CD4-positive, alpha-beta T cell treated with Interleukin-15 for 4 hours (primary cell): Measurements from ENCODE around the gene MROH7.
A peak's percentile ranks its signal among the peaks of the same experiment; 100 is the strongest.

Experiments
- DNase-seq: peaks from one replicate; pipeline ENCODE4 v3.0.0-alpha.2; 2020; ENCODE audit warnings: low spot score

MROH7 gene

DNA sequence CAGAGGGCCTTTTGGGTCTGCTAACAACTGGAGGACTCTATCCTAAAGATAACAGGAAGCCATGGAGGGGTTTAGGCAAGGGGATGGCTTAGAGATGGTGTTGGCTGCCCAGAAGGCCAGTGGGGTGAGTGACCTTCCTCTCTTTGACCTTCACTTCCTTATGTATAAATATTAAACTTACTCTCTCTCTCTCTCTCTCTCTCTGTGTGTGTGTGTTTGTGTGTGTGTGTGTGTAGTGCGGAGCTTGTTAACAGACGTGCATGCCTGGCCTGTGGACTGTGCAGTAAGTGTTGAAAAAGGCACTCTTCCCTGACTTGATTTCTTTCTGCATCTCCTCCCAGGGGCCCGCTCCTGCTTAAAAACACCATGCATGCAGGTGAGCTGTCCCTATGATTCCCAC, 10.0 kb downstream of the MROH7 start:
- DNase-seq, result no peak

DNA sequence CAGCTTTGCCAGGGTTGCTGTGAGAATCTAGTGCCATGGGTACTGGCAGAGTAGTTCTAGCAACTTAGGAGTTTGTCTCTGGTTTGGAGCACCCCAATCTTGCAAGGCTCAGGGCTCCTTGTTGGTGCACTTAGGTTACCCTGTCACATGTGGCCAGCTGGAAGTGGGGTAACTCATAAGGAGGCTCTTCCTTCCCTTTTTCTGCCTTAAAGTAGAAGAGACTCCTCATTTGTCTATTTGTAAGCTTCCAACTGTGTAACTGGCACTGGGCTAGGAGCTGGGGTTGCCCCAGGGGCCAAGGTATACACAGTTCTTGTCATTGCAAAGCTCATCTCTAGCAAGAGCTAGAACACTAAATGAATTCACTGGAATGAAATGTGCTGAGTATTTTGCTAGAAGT, 10.6 kb downstream of the MROH7 start:
- no peak for DNase-seq

DNA sequence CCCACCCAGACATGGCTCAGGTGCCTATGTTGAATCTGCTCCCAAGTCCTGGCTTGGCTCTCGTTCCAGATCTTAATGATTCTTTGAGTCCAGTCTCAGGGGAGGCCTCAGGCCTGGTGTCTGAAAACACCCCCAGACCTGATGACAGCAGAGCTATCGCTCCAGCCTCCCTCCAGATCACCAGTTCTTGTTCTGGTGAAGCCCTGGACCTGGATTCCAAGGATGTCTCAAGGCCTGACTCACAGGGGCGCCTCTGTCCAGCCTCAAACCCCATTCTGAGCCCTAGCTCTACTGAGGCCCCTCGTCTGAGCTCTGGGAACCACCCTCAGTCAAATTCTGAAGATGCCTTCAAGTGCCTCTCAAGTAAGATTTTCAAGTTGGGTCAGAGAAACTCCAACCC, 11.4 kb downstream of the MROH7 start:
- DNase-seq, result no peak

DNA sequence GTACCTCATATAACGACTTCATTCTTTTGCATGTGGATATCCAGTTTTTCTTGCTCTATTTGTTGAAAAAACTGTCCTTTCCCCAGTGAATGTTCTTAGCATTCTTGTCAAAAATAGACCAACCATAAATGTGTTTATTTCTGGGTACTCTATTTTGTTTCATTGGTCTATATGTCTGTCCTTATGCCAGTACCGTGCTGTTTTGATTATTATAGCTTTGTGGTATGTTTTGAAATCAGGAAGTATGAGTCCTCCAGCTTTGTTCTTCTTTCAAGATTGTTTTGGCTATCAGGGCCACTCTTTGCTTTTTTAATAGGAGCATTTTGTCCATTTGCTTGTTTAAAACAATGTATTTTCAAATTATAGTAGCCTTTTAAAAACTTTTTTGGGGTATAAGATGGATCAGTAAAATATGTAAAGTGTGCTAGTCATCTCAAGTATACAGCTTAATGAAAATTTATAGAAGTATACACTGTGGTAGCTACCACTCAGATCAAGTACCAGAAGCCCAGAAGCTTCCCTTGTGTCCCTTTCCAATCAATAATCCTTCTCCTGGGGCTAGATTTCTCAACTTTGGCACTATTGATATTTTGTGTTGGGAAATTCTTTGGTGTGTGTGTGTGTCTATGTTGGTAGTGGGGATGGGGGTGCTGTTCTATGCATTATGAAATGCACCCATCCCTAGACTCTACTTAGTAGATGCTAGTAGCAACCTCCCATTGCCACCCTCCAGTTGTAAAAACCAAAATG, 16.8 kb downstream of the MROH7 start:
- DNase-seq, result no peak

DNA sequence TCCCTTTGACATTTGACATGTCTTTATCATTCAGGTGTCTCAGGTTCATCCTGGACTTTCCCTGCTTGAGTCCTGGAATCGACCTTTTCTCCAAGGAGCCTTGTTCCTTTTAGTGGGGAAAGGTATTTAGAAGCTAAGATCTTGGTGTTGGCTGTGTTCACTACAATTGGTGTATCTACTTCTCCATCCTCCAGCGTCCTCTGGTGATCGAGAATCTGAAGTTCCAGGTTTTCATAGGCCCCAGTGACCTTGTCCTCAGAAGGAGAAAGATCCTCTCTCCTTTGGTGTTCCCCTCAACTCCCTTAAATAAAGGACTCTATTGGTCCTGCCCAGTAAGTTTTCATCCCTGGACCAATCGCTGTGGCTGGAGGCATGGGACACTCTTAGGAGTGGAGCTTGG, 22.1 kb downstream of the MROH7 start:
- DNase-seq, result no peak

DNA sequence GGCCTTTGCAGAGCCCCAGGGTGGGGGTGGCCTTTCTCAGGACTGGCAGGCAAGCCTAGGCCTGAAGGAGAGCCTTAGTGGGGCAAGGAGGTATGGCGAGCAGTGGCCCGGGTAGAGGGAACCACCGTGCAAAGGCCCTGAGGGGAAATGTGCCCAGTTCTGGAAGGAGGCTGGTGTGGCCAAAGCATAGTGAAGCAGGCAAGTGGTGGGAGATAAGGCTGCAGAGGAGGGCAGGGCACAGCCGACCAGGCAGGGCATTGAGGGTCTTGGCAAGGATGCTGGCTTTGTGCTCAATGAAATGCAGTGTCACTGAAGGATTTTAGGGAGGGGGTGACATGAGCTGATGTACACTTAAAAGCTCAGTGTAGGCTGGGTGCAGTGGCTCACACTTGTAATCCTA, 22.8 kb downstream of the MROH7 start:
- no peak for DNase-seq

DNA sequence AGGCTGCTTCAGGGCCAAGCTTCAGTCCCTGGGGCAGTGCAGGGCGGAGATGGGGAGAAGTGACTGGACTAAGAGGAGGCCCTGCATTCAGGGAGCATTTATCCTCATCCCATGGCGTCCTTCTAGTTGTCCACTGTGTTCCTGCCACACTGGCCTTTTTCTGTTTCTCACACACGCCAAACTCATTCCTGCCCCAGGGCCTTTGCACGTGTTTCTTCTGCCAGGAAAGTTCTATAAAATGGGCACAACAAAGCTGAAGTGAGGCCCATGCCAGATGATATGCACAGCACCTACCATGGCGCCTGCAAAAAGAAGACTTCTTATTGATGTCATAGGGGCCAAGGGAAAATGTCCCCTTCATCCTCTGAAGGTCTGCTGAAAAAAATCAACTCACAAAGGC, 24.3 kb downstream of the MROH7 start:
- no peak for DNase-seq

DNA sequence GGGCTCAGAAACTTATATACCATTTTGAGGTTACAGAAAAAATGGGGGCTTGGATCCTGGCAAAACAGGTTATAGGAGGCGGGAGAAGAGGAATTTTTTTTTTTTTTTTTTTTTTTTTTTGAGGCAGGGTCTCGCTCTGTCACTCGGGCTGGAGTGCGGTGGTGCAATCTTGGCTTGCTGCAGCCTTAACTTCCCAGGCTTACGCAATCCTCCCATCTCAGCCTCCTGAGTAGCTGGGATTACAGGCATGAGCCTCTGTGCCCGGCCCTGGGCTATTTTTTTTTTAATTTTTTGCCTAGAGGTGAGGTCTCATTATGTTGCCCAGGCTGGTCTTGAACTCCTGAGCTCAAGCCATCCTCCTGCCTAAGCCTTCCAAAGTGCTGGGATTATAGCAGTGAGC, 24.7 kb downstream of the MROH7 start:
- no peak for DNase-seq

DNA sequence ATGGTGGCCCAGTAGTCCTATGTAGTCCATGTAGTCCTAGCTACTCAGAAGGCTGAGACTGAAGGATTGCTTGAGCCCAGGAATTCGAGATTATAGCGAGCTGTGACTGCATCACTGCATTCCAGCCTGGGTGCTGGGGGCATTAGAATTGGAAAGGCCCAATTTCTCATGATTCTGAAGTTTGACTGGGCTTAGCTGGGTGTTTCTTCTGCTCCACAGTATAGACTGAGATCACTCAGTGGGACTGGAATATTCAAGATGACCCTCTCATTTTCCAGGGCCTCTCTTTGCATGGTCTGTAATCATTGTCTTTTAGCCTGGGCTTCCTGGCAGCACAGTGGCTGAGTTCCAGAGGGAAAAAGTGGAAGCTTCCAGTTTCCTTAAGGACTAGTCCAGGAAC, 26.2 kb downstream of the MROH7 start:
- DNase-seq, result no peak

DNA sequence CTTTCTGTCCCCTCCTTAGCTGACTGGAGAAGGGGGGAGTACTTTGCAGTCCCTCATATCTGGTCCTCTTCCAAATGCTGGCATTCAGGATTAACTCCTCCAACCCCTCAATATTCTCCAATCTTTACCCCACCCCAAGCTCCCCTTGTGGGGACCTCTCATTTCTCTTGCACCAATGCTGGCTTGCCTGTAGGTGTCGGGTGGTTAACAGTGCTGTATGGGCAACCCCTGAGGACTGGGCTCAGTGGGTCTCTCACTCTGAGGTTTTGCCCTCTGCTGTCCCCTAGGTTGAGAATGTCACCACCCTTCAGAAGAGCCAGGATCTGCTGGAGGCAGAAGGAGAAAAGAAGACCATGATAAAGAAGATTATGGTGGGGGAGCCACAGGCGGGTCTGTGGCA, 27.0 kb downstream of the MROH7 start:
- DNase-seq, result no peak

DNA sequence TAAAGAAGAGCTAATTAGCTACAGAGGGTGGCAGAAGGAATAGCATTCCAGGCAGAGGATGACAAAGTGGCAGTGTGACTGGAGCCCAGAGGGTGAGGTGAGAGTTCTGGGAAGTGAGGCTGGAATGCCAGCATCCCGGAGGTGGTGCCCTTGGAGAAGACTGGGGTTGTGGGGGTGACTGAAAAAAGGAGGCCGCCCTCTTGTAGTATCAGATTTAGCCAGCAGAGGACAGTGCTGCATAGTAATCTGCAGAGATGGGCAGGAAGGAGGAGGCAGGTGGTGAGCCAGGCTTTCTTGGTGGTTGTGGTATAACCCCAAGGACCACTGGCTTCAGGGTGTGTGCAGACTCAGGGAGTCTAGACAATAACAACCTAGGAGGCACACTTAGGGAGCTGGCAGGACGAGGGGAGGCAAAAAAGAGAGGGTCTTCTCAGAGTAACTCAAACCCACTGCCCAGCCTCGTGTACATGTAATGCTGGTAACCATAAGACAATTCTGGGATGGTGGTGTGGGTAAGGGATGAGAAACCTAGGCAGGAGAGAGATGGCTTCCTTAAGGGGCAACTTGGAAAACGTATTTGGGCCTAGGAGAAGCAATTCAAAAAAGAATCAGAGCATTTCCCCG, 30.5 kb downstream of the MROH7 start:
- peak; percentile 68 for DNase-seq

DNA sequence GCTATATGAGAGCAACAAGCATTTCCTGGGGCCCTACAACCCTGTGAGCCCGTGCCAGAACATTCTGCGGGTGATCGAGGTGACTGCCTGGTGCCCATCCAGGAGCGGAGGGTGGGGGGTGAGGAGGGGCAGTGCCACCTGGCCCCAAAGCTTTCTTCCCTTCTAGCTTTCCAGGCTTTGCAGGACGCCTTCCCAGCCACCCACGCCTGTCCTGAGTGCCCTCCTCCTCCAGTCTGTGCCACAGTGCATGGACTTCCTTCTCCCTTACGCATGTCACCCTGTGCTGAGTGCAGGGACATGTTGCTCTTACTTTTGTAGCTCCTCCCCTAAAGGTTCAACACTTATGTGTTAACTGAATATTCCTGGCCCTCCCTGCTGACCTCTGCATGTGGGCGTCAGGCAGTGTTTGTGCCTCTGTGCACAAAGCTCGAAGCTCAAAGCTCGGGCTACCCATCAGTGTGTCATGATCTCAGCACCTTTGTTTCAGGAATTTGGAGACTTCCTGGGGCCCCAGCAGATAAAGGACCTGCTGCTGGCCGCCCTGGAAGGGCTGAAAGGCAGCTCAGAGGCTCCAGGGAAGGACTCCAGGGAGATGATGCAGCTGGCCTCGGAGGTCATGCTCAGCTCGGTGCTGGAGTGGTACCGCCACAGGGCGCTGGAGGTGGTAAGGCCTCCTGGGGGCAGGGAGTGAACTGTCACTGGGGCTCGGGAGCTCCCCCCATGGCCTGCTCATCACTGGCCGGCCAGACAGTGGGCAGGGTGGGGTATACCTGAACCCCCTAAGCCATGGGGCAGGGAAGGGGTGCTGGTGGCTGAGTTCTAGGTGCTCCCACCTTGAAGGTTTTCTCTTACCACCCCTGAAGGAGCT, 37.4 kb downstream of the MROH7 start:
- DNase-seq, result no peak

DNA sequence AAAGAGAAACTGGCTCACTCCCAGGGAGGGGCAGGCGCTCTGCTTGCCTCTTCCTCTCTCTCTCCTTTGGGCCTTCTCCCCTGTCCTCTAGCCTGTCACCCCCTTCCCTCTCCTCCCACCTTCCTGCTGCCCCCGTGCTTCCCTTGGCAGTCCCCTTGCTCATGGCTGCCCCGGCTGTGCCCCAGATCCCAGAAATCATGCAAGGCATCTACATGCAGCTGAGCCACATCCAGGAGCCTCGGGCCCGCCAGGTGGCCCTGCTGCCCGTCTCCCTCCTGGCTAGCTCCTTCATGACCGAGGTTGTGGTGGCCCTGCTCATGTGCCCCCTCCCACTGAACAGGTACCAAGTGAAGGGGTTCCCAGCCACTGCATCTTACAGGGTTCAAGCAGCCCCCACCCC, 38.1 kb downstream of the MROH7 start:
- no peak for DNase-seq

DNA sequence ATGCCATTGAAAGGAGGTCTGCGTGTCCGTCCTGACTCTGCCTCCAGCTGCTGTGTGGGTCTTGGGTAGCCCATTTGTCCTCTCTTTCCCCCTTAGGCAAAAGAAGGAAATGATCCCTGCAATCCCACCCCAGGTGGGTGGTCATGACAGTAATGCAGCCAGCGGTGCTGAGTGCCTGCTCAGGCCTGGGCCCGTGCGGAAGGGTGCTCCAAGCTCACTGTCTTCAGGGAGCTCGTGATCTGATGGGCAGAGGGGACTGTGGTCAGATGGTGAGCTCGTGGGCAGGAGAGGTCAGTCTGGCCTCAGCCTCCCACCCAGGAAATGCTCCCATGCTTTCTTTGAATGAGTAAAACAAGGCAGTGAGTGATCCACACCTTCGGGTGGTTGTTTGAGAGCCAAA, 38.8 kb downstream of the MROH7 start:
- DNase-seq, result no peak

DNA sequence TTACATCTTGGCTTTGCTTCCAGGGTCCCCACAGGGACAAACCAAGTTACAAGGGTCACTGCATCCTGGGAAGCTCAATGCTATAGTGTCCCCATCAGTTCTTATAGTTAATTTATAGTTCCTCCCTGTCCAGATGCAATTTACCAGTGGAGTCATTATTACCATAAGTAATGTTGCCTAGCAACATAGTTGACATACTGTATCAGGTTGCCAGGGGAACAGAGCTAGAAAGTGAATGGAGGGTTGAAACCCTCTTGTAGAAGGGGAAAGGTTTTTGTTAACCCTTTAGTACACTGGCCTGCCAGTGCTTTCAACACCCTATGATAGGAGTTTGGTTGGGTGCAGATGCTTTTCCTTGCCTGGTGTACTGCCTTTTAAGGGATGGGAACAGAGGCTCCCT, 39.8 kb downstream of the MROH7 start:
- DNase-seq, result no peak

DNA sequence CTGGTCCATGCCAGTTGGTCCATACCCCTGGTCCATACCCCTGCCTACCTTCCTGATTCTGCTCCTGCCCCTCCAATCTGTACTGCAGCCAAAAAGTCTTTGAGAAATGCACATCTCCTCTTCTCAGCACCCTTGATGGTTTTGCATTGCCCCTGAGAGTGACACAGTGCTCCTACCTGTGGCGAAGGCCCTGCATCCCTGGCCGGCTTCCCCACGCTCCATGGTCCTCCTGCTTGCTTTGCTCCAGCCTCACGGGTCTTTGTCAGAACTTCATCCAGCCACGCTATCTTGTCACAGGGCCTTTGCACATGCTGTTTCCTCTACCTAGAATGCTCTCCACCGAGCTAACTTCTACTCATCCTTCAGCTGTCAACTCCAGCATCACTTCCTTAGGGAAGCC, 41.9 kb downstream of the MROH7 start:
- no peak for DNase-seq

DNA sequence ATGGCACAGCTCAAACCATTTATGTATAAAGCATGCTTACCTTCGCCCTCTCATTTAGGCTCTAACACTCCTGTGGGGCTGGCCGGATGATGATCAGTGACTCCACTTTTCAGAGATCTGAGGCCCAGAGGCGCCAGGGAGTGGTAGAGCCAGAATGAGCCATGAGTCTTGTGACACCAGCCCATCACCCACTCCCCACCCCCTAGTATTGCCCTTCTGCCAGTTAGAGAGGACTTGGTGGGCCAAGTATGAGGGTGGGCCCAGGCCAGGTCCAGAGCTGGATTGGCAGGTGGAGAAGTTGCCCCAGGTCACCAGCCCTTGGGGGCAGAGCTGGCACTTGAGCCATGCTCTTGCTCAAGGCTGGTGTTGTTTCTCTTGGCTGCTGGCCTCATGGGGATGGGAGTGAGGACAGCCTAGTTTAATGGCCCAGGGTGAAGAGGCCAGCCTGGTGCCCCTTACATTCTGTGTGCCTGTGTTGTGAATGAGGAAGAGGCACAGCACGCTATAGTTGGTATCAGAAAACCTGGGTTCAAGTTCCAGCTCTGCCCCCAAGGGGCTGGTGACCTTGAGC, 43.8 kb downstream of the MROH7 start:
- DNase-seq, result no peak

DNA sequence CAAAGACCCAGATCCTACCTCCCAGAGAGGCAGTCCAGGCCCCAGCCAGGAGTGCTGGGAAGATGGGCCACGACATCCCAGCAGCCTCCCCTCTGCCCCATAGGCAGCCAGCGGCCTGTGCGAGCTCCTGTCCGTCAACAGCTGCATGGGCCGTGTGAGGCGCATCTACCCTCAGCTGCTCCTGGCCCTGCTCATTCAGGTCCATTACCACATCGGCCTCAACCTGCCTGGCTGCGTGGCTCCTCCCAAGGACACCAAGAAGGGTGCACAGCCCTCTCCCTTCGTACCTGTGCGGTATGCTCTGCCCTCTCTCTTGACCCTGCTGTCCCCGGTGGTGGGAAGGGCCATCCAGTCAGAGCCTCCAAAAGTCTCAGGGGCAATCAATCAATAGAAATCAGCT, 44.6 kb downstream of the MROH7 start:
- DNase-seq, result no peak

DNA sequence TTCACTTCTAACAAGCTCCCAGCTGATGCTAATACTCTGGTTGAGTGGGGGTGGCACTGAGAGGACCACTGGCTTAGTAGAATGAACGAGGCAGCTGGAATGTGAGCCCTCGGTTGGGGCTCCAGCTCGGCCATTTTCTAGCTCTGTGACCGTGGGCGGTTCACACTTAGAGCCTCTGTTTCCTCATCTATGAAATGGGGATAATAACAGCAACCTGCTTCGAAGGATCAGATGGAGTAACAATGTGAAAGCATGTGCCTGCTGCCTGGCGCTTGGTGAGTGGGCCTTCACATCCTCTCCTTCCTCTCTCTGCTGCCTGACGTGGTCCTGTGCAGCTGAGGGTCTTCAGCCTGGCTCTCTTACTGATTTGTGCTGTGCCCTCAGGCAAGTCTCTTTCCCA, 53.2 kb downstream of the MROH7 start:
- DNase-seq, result no peak

DNA sequence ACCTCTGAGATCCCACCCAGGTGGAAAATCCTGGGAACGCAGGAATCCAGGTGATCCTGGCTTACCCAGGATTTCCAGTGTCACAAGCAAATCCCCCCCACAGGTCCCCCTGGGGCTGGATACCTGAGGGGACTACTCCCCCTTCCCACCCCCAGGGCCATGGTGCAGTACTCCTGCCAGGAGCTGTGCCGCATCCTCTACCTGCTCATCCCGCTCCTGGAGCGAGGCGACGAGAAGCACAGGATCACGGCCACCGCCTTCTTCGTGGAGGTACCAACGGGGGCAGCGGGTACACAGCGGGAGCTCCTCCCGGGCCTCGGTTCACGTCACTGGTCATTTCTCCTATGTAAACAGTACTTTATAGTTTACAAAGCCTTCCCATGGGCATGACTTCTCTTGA, 53.6 kb downstream of the MROH7 start:
- no peak for DNase-seq

DNA sequence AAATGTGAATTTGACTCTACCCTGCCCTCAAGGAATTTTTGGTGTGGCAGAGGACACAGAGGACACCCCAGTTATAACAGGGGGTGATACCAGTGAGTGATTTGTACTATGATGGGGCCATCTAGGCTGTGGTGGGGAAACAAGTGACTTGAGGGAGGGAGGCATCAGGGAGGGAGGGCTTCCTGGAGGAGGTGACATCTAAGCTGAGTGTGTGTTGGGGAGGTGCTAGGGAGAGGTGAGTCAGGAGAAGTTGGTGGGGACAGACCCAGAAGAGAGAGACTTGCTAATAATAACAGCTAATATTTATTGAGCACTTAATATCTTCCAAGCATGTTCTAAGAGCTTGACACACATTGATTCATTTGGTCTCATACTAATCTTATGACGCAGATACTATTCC, 54.2 kb downstream of the MROH7 start:
- DNase-seq, result no peak

DNA sequence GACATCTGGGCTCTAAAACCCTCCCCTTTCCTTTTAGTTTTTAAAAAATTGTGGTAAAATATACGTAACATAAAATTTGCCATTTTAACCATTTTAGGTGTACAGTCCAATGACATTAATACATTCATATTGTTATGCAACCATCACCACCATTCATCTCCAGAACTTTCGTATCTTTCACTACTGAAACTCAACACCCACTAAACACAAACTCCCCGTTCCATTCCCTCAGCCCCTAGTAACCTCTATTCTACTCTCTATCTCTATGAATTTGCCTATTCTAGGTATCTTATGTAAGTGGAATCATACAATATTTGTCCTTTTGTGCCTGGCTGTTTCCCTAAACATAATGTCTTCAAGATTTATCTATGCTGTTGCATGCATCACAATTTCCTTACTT, 54.7 kb downstream of the MROH7 start:
- DNase-seq, result no peak

DNA sequence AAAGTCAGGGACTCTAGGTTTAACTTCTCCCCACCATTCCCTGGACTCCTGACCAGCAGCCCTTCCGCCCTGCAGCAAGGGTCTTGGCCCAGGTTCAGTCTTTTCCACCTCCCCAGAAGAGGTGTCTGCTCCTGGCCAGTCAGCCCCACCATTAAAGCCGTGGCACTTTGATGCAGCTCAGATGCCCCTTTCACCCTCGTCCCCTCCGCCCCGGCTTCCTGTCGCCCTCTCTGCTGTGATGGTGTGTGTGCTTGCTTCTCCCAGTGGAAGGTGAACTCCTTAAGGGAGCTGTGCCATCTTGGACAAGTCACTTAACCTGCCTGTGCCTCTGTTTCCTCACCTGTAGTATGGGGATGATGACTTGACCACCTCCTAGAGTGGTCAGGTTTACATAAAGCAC, 56.3 kb downstream of the MROH7 start:
- no peak for DNase-seq
